ENCODE measurements around the gene SCYL1.
A peak's percentile ranks its signal among the peaks of the same experiment; 100 is the strongest.

SCYL1 gene

GRCh38 chr11:65524741-65525545 is at the start of gene SCYL1:
Gene SCYL1, plus strand, starts transcription at chr11:65525083. Its CDS starts 71 bp downstream, at chr11:65525154.
- peak; percentile 81 for DNase-seq (ENCODE audit: low read depth)

DNA sequence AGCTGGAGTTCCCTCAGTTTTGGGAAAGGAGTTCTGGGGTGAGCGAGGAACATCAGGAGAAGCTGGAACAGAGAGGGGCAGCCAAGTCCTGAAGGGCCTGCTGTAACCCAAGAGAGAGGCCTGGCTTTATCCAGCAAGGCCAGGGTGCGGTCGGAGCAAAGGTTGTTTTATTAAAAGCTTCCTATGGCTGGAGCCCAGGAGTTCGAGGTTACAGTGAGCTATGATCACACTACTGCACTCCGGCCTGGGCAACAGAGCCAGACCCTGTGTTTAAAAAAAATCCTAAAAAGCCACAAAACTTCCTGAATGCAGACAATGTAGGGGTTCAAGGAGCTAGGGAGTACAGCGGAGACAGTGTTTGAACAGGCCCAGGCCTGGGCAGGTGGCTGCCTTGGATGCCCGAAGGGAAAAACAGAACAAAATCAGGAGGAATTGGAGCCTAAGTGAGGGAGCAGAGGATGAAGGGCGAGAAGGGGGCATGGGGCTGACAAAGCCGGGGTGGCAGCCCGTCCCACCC is 48.2 kb upstream of the SCYL1 start:
- DNase-seq (ENCODE audit: low read depth), result peak; percentile 46

GRCh38 chr11:65477149-65477965 is 47.5 kb upstream of the SCYL1 start:
- DNase-seq (ENCODE audit: low read depth), result peak; percentile 97

GRCh38 chr11:65478388-65479183 is 46.3 kb upstream of the SCYL1 start:
- peak; percentile 39 for DNase-seq (ENCODE audit: low read depth)

GRCh38 chr11:65479184-65480145 is 45.4 kb upstream of the SCYL1 start:
- peak; percentile 96 for DNase-seq (ENCODE audit: low read depth)

- peak; percentile 61 for DNase-seq (ENCODE audit: low read depth)
Measured at GRCh38 chr11:65482306-65482850, 42.5 kb upstream of the SCYL1 start.

DNA sequence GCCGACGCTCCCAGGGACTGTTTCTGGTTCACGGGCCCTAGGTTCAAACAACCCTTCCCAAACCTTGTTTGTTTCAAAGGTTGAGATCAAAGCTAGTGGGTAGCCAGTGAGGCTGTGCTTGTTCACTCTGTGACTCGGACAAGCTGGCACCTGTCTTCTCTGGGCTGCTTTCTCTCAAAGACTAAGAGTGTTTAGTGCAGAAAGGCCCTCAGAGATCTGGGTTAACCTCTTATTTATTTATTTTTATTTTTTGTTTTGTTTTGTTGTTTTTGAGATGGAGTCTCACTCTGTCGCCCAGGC is 39.0 kb upstream of the SCYL1 start:
- DNase-seq (ENCODE audit: low read depth), result no peak

DNA sequence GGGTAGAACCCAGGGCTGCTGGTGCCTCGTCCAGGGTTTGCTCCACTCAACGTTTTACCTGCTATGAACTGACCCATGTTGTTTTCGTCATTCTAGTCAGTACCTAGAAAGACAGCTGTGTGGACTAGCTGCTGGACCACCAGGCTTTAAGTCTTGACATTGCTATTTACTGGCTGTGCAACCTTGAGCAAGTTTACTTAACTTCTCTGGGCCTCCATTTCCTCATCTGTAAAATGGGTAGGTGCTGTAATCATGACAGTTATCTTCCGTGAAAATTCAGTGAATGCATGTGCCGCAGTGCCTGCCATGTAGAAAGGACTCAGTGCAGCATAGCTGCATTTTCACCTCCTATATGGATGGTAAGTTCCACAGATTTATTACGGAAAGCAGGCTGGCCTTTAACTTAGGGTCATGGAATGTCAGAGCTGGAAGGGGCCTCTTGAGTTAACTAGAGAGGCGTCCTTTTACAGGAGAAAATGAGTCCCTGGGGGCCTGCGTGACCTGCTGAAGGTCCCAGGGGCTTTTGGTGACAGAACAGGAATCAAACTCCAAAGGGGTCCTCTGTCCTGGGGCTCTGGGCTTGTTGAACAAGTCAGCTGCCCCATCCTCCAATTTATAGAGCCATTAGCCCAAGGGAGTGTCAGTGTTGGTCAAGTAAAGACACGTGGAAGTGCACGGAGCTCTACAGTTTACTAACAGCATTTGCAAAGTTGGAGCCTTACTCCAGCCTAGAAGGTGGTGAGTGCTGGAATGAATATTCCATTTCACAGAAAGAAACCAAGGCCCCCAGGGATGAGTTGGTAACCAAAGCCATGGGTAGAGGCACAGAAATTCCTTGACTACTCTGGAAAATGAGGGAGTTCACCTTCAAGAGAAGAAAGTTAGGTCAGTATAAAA is 38.1 kb upstream of the SCYL1 start:
- DNase-seq (ENCODE audit: low read depth), result no peak

- peak; percentile 100 for DNase-seq (ENCODE audit: low read depth)
Measured at GRCh38 chr11:65487467-65488272, 37.2 kb upstream of the SCYL1 start.

DNA sequence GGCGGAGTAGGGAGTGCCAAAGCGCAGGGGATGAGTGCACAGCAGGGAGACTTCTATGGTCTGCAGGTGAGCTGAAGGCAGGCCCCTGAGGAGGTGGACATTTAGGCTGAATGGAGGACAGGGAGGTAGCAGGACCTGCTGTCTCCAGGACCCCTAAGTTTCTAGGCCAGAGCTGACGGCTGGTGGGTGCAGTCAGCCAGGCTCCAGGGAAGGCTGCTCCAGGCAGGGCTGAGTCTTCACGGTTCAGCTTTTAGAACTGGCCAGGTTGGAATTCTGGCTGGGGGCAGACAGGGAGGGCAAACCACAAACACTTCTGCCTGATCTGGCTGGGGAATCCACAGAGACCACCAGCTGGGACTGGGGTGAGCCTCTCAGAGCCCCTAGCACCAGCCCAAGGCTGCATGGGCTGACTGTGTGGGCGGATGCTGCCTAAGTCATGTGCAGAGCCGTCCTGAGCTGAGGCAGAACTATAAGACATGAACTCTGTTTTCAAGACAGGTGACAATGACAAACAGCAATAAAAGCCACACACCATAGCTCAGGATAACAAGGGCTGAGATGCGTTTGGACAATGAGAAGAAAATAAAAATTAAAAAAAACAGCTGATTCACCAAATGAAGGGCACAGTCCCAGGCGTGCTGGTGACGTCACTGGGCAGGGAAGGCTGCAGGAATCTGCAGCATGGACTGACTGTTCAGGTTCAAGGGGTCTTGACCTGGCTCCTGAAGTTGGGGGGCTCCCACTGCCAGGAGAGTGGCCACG is 36.4 kb upstream of the SCYL1 start:
- peak; percentile 88 for DNase-seq (ENCODE audit: low read depth)

DNA sequence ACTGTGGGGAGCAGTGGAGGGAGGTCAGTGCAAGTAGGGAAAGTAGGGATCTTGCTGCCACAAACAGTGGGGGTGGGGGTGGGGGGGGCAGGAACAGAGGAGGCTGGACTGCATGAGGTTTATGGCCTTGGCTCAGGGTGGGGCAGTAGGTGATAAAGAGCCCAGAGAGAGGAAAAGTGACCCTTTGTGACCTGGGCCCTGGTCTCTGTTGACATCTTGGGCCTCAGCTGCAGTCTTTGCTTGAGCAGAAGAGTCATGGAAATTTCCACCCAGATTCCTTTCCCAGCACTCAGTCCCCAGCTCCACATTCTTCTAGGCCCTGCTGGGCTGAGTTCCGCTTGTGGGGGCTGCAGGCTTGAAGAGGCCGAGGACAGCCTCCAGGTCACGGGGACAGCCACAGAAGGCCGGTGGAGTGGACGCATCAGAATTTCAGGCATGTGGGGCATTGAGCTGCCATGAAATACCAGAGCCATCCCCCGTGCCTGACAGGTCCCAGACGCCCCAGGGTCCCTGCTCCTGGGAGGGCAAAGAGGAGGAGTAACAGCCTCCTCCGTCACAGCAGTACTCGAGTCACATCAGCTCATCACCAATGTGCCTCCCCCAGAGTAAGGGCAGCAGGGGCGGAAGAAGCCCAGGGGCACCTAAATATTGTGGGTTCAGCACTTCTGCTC is 35.7 kb upstream of the SCYL1 start:
- DNase-seq (ENCODE audit: low read depth), result peak; percentile 100

DNA sequence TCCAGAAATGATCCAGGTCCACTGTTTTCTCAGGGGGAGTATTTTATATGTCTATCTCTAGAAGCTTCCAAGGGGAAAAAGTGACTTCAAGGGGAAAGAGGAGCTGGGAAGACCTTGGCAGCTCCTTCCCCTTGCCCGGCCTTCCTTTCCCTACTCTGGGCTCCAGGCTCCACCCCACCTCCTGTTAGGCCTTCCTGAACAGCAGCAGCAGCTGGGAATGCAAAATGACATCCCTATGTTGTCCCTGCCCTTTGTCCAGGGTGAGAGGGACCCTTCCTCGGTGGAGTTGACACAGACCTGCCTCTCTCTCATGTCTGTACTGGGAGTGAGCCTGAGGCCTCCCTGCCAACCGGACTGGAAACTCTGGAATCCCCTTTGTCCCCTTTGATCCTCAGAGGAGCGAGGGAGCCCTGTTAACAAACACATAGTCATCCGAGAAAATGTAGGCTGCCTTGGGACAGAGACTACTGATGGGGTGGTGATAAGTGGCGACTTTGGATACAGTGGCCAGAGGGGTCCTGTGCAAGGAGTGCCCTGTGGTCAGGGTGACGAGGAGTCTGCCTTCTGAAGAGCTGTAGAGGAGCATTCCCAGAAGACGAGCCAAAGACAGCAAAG is 35.1 kb upstream of the SCYL1 start:
- DNase-seq (ENCODE audit: low read depth), result peak; percentile 91

GRCh38 chr11:65491163-65491465 is 33.8 kb upstream of the SCYL1 start:
- peak; percentile 54 for DNase-seq (ENCODE audit: low read depth)

GRCh38 chr11:65491614-65492386 is 33.1 kb upstream of the SCYL1 start:
- DNase-seq (ENCODE audit: low read depth), result peak; percentile 98

- DNase-seq (ENCODE audit: low read depth), result no peak
Measured at GRCh38 chr11:65492387-65492636, 32.6 kb upstream of the SCYL1 start.

DNA sequence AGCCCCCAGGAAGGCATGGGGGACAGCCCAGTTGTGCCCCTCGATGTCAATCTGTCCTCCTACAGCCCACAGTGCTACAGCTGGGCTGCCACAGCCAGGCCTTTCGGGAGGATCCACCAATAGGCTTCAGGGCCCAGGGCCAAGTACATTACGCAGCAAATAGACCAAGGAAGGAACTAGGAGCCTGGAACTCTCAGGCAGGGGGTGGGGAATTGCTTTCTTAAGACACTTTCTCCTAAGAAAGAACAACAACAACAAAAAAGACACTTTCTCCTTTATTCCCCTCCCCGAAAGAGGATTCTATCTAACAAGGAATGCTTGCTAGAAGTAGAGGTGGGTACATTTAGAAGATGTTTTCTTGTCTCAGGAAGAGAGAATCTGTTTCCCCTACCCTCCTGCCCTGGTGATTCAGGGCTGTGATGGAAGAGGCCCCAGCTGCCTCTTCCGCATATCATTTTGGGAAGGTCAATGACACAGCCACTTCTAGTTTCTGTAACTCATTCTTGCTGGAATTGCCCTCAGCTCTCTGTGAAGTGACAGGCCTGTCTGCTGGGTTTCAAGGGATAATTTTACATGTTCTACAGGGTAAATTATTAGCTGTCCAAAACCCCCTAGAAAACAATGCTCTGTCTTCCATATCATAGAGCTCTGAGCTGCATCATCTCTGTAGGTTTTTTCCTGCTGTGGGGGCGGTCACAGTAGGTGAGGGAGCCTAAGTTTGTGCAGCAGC is 32.1 kb upstream of the SCYL1 start:
- DNase-seq (ENCODE audit: low read depth), result peak; percentile 96

All from EH (cell line).